ENCODE results near the gene ZNF263. TPM values are rescaled to one million over a fixed set of nuclear protein-coding genes. Genes with fewer than 3 reads are reported as not detected.

Gene ZNF263
- total and polyA plus RNA-seq, 9 of the 15 experiments (the other 6 are each of a cell fraction or from before 2014, with no cell fraction given), result 4.6 to 48.3 (median 31.8) TPM

- peak; percentile 71 for TF ChIP-seq MGA (IDR thresholded peaks at IDR 0.05)
- TF ChIP-seq CREBBP (IDR thresholded peaks at IDR 0.05; ENCODE audit: low read depth, low read length), result no peak
- peak; percentile 64 for TF ChIP-seq KDM5B (IDR thresholded peaks at IDR 0.05; ENCODE audit: insufficient replicate concordance, low read depth, low read length)
- peak; percentile 68; the same call in 1 of the 2 replicates for TF ChIP-seq CTBP1 (IDR thresholded peaks at IDR 0.05; ENCODE audit: borderline replicate concordance)
- no peak for TF ChIP-seq DNMT1 (IDR thresholded peaks at IDR 0.05)
- TF ChIP-seq TFAP4 (CRISPR knock-in tag; IDR thresholded peaks at IDR 0.05; ENCODE audit: borderline replicate concordance), result peak; percentile 90
- no peak for TF ChIP-seq HOMEZ (CRISPR knock-in tag; IDR thresholded peaks at IDR 0.05)
- peak; percentile 85 for TF ChIP-seq CXXC5 (CRISPR knock-in tag; IDR thresholded peaks at IDR 0.05)
- TF ChIP-seq TARDBP (IDR thresholded peaks at IDR 0.05), result no peak
- no peak for TF ChIP-seq FOXJ3 (CRISPR knock-in tag; IDR thresholded peaks at IDR 0.05)
- TF ChIP-seq ZNF263 (CRISPR knock-in tag; IDR thresholded peaks at IDR 0.05; ENCODE audit: borderline replicate concordance), result no peak
- TF ChIP-seq FOXM1 (IDR thresholded peaks at IDR 0.05; ENCODE audit: low read depth), result 0 out of 2 replicates have a peak, but pooled peaks have one; percentile 18
- TF ChIP-seq FOXM1 (CRISPR knock-in tag; IDR thresholded peaks at IDR 0.05; ENCODE audit: low read depth), result 0 out of 2 replicates have a peak, but pooled peaks have one; percentile 45
- TF ChIP-seq ZNF785 (CRISPR knock-in tag; IDR thresholded peaks at IDR 0.05), result no peak
- TF ChIP-seq L3MBTL2 (IDR thresholded peaks at IDR 0.05), result peak; percentile 77
Observed at GRCh38 chr16:3234857-3235561, 48.3 kb upstream of the ZNF263 start, which contains the start of gene ZNF200 (continued).
